ENCODE results near the gene SEMA5B.

Gene SEMA5B

DNA sequence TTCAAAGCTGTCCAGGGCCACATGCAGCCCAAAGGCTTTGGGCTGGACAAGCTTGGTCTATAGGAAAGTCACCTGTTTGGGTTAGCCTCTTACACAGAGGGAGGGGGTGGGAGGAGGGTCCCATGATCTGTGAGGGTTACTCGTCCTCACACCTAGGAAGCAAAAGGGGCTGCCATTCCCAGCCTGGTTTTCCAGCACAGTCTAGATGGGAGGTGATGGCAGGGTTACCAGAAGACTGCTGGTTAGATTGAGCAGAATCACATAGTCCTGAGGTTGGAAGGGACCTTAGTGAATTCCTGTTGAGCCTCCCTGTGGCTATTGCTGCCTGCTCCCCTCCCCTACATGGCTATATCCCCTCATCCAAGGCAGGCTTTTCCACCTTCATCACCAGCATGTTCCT, 101.8 kb downstream of the SEMA5B start:
- DNase-seq (ENCODE audit: low spot score), result no peak

DNA sequence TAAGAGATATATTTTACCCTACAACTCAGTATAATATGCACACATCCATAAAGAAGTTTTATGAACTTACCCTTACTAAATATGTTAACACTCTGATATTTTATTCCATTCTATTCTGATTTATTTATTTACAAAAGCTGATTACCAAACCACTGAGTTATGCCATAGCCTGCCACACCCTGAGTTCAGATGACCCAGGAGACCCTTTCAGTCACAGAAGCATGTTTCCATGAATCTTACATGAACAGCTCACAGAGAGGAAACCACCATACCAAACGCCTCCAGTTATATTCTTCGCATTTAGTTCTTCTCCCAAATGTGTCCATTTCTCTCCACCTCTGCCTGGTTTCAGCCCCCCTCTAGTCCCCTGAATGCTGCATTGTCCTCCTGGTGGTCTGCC, 103.5 kb downstream of the SEMA5B start:
- no peak for DNase-seq (ENCODE audit: low spot score)

DNA sequence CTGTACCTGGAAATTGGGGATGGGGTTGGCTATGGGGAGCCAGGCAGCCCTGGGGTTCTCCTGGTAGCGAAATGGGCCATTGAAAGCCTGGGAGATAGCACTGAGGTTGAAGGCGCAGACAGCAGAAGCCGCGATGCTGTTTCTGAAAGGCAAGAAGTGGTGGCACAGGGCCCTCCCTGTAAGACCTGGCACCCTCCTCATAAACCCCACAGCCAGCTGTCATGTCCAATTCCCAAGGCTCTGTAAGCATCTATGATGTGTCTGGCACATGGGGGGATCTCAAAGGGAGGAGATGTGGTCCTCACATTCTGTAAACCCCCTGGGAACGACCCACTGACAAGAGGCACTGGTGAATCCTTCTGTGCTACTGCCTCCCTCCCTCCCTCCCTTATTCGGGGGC, 104.0 kb downstream of the SEMA5B start:
- no peak for DNase-seq (ENCODE audit: low spot score)

DNA sequence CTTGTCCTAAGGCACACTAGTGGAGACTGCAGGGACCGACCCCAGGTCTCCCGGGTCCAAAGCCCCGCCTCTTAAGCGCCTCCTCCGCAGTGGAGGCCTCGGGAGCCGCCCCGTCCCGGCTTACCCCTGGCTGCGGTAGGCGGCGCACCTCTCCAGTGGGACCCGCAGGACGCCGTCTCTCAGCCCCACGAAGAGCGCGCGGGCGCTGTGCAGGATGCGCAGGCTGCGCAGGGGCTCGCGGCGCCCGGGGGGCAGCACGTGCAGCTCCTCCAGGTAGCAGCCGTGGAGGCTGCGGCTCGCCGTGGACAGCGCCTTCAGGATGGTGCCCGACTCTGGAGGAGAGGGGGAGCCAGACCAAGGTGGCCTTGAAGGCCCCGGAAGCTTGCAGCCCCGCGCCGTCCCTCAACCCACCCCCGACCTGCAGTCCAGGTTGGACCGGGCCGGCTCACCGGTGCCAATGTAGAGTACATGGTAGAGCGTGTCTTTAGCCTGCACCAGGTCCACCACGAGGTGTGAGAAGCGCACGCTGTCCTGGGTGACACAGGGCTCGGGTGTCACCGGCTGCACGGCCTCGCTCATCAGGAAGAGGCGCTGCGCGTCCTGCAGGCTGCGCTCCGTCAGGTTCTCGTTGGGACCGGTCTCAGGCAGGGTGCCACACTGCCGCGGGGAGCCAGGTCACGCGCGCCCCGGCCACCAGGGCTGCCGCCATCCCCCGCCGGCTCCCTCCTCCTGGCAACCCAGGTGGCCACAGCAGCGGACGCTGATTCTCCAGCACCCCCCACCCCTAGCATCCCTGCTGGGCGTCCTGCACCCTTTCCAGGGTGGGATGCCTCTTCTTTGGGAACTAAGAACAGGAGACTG, 105.5 kb downstream of the SEMA5B start:
- no peak for DNase-seq (ENCODE audit: low spot score)

DNA sequence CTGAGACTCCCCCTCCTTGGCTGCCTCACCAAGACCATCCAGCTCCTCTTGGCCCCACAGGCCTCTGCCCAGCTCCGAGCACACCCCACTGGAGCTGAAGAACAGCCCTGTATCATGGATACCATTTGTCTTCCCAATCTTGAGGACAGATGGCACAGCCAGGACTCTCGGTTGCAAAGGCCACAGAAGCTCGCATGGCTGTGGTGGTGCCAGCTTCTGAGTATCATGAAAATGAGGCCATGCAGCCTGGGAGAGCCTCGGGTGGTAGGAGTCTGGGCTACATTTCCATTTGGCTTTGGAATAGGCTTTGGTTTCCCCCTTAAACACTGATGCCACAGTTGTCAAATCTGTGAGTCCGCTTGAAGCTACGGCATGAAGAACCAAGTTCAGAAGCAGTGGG, 106.6 kb downstream of the SEMA5B start:
- DNase-seq (ENCODE audit: low spot score), result no peak

DNA sequence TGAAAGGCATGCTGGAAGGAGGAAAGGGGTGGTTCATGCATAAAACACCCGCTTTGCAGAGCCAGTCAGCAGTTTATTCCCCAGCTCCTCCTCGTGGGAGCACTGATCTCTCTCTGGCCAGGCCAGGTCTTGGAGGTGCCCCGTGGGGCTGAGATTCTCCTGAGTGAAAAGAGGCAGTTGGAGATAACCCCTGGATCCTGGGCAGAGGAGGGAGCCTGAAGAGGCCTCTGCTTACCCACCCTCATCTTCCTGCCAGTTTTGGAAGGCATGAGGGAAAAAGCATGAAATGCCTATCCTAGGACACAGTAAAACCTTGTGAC, 108.3 kb downstream of the SEMA5B start:
- DNase-seq (ENCODE audit: low spot score), result no peak

DNA sequence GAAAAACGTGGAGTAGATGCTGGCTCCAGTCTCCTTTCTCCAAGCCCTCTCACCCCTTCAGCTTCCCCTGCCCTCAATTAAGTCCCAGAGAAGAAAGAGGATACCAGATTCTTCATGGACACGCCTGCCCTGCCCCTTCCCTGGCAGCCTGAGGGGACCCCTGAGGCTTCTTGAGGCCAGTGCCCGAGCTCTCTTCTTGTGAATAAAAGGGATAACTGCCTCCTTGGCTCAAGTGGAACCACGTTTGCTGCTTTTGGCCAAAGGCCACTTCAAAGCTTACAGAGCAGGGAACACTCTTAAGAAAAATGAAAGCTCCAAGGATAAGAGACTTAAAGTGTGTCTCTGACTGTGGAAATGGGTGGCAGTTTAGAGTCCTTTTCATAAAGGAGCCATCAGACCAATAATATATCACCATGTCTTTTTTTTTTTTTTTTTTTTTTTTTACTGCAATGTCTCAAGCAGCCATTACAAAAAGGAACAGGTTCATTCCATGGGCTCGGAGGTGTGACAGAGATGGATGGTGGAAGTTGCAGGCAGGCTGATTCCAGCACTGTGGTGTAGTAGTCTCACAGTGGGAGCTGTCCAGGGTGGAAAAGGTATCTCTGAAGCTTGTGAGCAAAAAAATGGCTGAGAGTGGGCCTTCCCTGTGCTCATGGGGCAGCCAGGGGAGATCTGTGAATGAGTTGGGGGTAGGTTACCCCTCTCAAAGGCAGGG, 108.8 kb downstream of the SEMA5B start:
- DNase-seq (ENCODE audit: low spot score), result no peak

DNA sequence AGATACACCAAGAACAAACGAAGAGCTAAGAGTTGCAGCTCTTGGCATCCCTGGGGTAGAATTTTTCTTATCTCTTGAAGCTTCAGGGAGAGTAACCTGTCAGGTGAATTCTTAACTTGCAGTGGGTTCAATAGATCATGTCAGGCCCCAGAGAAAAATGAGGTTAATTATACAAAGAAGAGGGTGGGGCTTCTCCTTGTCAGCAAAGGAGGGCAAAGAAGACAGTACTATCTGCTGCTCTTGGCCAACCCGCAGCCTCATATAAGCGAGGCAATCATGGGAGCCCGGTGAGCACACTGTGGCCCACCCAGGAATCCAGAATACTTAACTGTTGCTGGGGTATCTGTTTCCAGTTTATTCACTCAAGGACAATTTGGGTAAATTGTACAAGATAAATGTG, 110.2 kb downstream of the SEMA5B start:
- no peak for DNase-seq (ENCODE audit: low spot score)

DNA sequence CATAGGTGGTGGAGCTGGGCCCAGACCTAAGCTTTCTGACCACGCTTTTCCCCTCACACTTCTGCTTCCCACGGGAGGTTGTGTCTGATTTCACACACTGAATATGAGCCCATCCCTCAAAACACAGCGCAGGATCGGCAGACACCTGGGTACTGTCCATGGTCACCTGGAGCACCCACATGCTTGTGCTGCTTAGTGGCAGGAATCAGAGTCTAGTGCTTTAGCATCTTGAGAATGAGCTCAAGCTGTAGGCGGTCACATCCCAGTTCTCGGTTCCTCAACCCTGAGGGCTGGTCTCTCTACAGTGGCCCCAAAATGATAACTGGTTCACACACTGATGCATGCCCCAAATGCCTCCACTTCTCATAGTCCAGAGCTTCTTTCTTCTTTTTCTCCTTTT, 111.0 kb downstream of the SEMA5B start:
- no peak for DNase-seq (ENCODE audit: low spot score)

DNA sequence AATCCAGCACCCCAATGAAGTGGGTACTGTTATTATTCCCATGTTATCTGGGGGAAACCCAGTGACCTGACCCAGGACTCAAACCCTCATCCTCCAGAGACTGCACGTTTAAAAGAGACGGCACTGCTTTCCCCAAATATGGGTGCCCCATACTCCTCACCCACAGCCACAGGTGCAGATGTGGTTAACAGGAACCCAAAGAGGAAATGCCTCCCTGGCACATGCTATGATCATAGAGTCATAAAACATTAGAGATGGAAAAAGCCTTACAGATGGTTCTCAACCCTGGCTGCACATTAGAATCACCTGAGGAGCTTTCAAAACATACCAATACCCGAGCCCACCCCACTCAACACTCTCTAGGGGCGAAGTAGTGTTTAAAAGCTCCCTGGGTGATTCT, 111.5 kb downstream of the SEMA5B start:
- DNase-seq (ENCODE audit: low spot score), result no peak

DNA sequence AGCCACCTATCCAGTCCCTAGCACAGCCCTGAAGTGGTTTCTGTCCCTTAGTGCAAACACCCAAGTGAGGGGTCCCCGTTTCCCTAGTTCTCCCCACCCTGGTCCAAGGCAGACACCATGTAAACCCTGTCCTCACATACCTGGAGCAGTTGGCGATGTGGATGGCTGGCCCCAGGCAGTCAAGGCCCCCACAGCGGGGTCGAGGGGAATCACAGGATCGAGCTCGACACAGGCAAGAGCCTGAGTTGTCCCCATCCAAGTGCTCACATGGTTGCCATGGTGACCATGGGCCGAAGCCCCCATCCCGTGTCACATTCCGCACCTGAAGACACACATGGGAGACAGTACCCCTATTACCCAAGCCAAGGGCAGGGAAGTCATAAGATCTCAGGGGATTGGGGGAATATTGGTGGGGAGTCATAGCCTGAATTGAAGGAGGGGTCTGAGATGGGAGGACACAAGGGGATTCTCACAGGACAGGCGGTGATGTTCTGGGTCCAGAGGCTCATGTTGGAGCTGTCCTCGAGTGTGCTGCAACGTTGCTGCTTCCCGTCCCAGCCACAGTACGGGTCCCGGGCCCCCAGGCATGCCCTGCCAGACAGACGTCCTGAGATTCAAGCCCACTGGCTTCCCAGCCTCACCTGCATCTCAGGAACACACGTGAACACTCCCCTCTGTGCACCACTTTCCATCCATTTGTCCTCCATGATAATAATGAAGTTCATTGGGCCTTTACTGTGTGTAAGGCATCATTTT, 112.1 kb downstream of the SEMA5B start:
- DNase-seq (ENCODE audit: low spot score), result no peak

DNA sequence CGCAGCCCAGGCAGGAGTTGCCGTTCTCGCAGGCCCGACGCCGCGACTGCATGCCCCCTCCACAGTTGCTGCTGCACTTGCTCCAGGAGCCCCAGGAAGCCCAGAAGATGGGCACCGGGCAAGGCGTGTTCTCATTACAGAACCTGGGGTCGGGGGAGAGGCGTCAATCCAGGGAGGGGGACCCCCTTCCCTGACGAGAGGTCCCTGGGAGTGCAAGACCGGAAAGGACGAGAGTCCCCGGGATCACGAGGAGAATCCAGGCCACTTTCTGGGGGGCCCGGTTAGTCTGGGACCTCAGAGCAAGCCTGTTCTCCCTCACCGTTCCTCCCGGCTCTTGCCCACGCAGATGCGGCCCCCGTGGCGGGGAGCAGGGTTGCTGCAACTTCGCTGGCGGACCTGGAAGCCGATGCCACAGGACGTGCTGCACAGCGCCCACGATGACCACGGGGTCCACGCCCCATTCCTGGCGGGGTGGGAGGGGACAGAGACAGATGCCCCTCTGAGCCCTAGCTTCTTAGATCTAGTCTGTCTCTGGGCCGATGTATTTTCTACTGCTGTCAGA, 113.9 kb downstream of the SEMA5B start:
- no peak for DNase-seq (ENCODE audit: low spot score)

DNA sequence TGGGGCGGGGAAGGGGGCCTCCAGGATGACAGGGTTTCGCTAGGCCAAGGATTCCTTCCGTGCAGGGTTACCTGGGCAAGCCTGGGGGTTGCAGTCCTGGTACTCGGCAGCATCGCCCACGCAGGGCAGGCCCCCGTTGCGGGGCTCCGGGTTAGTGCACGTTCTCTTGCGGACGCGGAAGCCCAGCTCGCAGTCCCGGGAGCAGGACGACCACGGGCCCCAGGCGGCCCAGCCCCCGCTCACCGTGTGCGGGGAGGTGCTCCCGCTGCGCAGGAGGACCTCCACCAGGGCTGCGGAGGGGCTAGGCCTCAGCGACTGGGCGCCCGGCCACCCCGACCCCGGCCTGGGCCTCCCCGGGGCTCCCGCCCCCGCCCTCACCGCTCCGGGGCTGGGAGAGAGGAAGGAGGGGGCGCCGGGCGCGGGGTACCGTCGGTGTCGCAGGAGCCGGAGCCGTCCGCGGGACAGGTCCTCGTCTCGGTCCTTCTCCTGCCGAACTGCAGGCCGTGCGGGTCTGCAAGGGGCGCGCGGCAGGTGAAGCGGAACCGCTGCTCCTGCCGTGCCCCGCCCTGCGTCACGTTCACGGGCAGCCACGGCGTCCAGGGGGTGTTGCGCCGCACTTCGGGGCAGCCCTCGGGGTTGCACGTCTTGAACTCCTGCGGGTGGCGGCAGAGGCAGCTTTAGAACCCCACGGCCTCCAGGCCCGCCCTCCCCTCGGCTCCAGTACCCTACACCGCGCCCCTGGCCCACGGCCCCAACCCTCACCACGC, 114.6 kb downstream of the SEMA5B start:
- no peak for DNase-seq (ENCODE audit: low spot score)

DNA sequence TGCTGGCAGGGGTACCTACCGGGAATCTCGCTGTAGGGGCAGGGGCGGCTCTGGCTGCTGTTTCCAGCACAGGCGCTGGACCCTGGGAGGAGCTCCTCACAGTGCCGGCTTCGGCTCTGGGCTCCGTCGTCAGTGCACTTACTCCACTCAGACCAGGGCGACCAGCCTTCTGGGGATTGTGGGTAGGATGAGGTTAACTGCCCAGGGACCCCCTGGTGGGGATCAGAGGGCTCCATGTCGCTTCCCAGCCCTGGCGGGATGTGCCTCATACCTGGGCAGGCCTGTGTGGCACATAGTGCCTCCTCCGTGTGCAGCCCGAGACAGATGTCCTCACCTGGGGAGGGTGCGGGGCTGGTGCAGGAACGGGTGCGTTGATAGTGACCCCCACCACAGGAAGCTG, 115.7 kb downstream of the SEMA5B start:
- no peak for DNase-seq (ENCODE audit: low spot score)

DNA sequence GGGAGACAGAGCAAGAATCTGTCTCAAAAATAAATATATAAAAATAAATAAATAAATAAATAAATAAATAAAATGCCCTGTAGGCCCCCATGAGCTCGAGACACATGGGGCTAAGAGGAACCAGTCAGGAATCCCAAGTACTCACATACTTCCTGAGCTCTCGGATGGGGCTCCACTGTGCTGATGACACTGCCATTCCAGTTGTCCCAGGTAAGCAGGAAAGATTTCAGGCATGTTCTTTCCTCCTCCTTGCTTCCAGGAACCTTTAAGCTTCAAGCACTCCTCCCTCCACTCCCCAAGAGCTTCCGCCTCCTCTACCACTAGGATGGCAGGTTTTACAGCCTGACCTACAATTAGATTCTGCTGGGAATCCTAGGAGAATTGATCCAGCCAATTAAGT, 119.3 kb downstream of the SEMA5B start:
- DNase-seq (ENCODE audit: low spot score), result no peak

DNA sequence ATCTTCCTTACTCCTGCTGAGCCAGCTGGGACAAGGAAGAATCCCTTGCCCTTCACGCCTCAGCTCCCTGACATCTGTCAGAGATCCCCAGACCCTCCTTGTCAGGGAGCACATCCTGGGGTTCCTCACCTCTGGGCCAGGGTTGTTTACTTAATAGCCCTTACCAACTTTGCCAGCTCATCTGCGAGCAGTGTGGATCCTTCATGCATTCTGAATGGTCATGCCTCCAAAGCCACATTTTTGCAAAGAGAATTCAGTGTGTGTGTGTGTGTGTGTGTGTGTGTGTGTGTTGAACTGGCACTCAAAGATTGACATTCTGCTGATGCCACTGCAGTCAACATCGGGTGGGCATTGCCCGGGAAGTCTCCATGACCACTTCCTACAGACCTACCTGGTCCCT, 120.1 kb downstream of the SEMA5B start:
- DNase-seq (ENCODE audit: low spot score), result no peak

DNA sequence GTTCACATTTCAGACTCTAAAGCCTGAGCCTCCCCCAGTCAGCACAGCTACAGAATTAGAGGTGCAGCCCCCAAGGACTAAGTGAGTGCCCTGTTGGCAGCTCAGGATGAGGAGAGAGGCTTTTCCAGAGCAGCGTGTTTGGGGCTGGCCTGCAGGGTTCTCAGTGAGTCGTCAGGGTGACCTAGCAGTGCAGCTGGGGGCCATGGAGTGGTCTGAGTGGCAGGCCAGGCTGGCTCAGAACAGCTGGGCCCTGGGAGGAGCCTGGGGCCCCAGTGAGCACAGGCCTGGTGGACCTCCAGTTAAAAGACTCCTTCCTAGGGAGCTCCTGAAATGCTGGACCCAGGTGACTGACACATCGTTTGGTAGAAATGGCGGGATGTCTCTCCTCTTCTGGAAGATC, 124.4 kb downstream of the SEMA5B start:
- no peak for DNase-seq (ENCODE audit: low spot score)

DNA sequence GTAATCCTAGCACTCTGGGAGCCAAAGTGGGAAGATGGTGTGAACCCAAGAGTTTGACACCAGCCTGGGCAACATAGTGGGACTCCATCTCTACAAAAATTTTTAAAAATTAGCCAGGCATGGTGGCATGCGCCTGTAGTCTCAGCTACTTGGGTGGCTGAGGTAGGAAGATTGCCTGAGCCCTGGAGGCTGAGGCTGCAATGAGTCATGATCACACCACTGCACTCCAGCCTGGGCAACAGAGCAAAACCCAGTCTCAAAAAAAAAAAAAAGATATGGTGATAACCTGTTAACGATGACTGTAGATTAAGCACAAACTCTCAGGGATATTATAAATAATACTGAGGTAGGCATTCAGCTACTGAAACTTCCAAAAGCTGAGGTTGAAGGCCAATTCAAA, 125.2 kb downstream of the SEMA5B start:
- no peak for DNase-seq (ENCODE audit: low spot score)

DNA sequence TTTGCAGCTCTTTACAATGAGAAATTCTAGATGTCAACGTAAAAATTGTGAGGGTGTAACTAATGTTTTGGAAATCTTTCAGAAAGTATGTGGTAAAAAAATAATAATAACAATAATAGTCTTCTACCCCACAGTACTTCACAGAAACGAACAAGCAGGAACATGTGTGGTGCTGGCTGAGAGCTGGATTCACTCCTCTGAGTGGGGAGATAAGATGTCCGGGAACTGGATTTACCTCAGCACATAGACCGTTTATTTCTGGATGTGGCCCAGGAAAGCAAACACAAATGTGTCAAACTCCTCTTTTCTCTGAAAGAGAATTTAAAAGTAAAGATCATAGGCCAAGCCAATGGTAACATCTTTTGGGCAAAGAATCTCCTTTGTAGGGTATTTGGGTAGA, 129.3 kb downstream of the SEMA5B start:
- DNase-seq (ENCODE audit: low spot score), result no peak

DNA sequence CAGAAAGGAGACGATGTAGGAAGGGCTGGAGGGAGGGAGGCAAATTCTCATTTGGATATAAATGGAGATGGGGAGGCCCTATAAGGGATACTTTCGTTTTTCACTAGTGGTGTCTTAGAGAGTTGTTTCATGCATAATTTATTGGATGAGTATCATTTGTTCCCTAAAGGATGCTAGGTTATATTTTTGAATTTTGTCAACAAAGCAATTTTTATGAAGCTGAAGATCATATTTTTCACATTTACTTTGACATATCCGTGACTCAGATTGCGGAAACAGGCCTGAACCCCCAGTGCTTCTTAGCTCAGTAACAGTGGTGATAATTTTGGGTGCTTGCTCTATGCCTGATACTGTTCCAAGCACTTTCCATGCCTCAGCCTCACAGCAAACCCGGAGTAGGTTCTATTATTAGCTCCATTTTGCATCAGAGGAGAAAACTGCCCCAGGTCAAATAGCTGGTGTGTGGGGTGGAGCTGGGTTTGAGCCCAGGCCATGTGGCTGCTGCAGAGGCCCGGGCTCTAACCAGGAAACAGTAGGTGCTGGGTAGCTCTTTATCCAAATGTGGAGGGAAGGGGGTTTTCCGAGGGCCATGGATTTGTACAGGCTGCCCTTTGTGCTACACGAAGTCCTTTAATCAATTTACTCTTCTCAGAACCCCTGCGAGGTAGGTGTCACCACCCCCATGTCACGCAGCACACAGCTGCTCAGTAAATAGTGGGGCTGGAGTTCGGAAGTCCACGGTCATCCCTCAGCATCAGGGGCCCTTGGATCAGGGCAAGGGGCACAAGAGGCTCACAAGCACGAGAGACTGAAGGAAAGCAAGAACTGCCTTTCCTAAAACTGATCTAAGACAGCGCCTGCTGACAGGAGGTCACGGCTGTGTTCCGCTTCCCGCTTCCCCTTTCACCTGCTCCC, 133.6 kb downstream of the SEMA5B start:
- no peak for DNase-seq (ENCODE audit: low spot score)

DNA sequence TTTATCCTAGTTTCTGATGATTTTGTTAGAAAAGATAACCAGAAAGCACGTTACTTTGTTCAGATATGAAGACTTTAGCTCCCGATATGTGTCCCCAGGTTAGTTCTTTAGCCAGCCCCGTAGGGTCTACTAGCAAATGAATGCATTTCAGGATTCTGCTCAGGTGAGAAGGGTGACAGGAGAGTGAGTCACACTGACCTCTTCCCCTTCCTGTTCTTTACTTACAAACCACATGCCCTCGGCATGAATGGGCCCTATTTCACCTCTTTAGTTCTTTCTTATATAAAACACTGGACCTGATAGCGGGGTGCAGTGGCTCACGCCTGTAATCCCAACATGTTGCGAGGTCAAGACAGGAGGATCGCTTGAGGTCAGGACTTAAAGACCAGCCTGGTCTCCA, 134.3 kb downstream of the SEMA5B start:
- DNase-seq (ENCODE audit: low spot score), result no peak
